HCT116 (cell line): ENCODE results near the gene HMG20A. TPM values are rescaled to one million over a fixed set of nuclear protein-coding genes. Genes with fewer than 3 reads are reported as not detected.

Source experiments
- ATAC-seq: fragments of 200-7000 bp; cut with Tn5 transposase; 2 replicates; pipeline ENCODE4 v1.9.1; 2020; ENCODE audit warnings: mild to moderate bottlenecking, moderate library complexity
- BruUV-seq: library from RNA; stranded (reverse); fragments of 400-500 nt; replicated peaks from 2 replicates; lab custom pipeline; 2021; lab: Mats Ljungman, UMichigan
- CTCF ChIA-PET: fragments of 300-600 bp; sonication (Branson Sonifier 250); formaldehyde crosslinking; loops from one replicate; lab custom pipeline; 2021; ENCODE audit warnings: antibody characterized with exemption; lab: Charles Lee
- POLR2A ChIA-PET: fragments of 300-600, 350-600 bp; sonication (Branson Sonifier 250); formaldehyde crosslinking; loops from one replicate; lab custom pipeline; 2021; ENCODE audit warnings: antibody characterized with exemption; lab: Charles Lee
- RAD21 ChIA-PET, 2 experiments: fragments of 300-600 bp; sonication (Branson Sonifier 250); formaldehyde crosslinking; loops; one replicate each; lab custom pipeline; 2023; ENCODE audit warnings: low total read pairs in 2 of 2; ENCODE audit not compliant: uncharacterized antibody in 2 of 2, unreplicated experiment in 2 of 2, low non-redundant PET in 1 of 2; lab: Charles Lee
- DNase-seq: peaks from one replicate; pipeline ENCODE4 v3.0.0-alpha.2; 2010; ENCODE audit warnings: low read depth, low spot score
- H2AFZ ChIP-seq: fragments of 200-600 bp; shearing (Covaris generic), sonication (generic); 2 replicates; pipeline ENCODE4 v1.6.1; 2017; ENCODE audit warnings: low read depth, mixed run types, mixed read lengths, antibody characterized with exemption, low read length; ENCODE audit not compliant: poor library complexity, severe bottlenecking
- H3K27ac ChIP-seq: 2 replicates; pipeline ENCODE4 v1.5.1; 2012; ENCODE audit warnings: low read depth, low read length
- H3K27me3 ChIP-seq: fragments of 200-600 bp; sonication (generic); 2 replicates; pipeline ENCODE4 v1.6.1; 2016; ENCODE audit warnings: mixed run types, low read length, mixed read lengths; ENCODE audit not compliant: insufficient read depth
- H3K36me3 ChIP-seq, 2 experiments: fragments of 200-500 bp in 1 of 2; fragments of 200-600 bp in 1 of 2; sonication (Bioruptor generic) in 1 of 2; sonication (generic) in 1 of 2; 2 replicates each; pipeline versions ENCODE4 v1.5.1 to v1.6.1; 2014 to 2016; ENCODE audit warnings: low read length in 2 of 2, inconsistent platforms in 1 of 2, mixed read lengths in 1 of 2, mixed run types in 1 of 2; ENCODE audit not compliant: insufficient read depth in 2 of 2, control insufficient read depth in 1 of 2
- H3K4me1 ChIP-seq, 2 experiments: fragments of 200-600 bp in 1 of 2; sonication (generic) in 1 of 2; 2 replicates each; pipeline versions ENCODE4 v1.5.1 to v1.6.1; 2012 to 2017; ENCODE audit warnings: low read length in 2 of 2, inconsistent platforms in 1 of 2, mild to moderate bottlenecking in 1 of 2, mixed read lengths in 1 of 2, mixed run types in 1 of 2, moderate library complexity in 1 of 2; ENCODE audit not compliant: insufficient read depth in 2 of 2, control insufficient read depth in 1 of 2
- H3K4me2 ChIP-seq: fragments of 200-600 bp; sonication (generic); 2 replicates; pipeline ENCODE4 v1.6.1; 2017; ENCODE audit warnings: mixed run types, low read length, mixed read lengths
- H3K4me3 ChIP-seq, 2 experiments: fragments of 200-600 bp in 1 of 2; sonication (generic) in 1 of 2; replicated peaks in 1 of 2; 2 replicates each; pipeline ENCODE4 v1.5.1; 2011 to 2016; ENCODE audit warnings: low read length in 2 of 2, control low read depth in 1 of 2, low read depth in 1 of 2, mild to moderate bottlenecking in 1 of 2, mixed read lengths in 1 of 2, mixed run types in 1 of 2
- H3K79me2 ChIP-seq: fragments of 200-600 bp; sonication (generic); 2 replicates; pipeline ENCODE4 v1.6.1; 2017; ENCODE audit warnings: mild to moderate bottlenecking, mixed run types, low read length, moderate library complexity, mixed read lengths; ENCODE audit not compliant: insufficient read depth
- H3K9ac ChIP-seq: fragments of 200-600 bp; sonication (generic); 2 replicates; pipeline ENCODE4 v1.6.1; 2016; ENCODE audit warnings: low read length, mixed read lengths
- H3K9me2 ChIP-seq: fragments of 200-600 bp; sonication (generic), shearing (Covaris generic); 2 replicates; pipeline ENCODE4 v1.6.1; 2017; ENCODE audit warnings: mixed run types, mild to moderate bottlenecking, moderate library complexity; ENCODE audit not compliant: insufficient read depth
- H3K9me3 ChIP-seq, 2 experiments: fragments of 200-500 bp in 1 of 2; fragments of 200-600 bp in 1 of 2; sonication (Bioruptor generic) in 1 of 2; sonication (generic) in 1 of 2; 2 replicates each; pipeline ENCODE4 v1.6.1; 2014 to 2017; ENCODE audit warnings: low read length in 2 of 2, mixed read lengths in 2 of 2, inconsistent platforms in 1 of 2, low read depth in 1 of 2, mild to moderate bottlenecking in 1 of 2, mixed run types in 1 of 2, moderate library complexity in 1 of 2; ENCODE audit not compliant: control insufficient read depth in 1 of 2, insufficient read depth in 1 of 2
- H4K20me1 ChIP-seq: fragments of 200-600 bp; sonication (generic), shearing (Covaris generic); 2 replicates; pipeline ENCODE4 v1.6.1; 2017; ENCODE audit warnings: mixed run types, mild to moderate bottlenecking, moderate library complexity; ENCODE audit not compliant: insufficient read depth
- ELF1 ChIP-seq: IDR thresholded peaks from 2 replicates; pipeline ENCODE4 v1.6.1; 2012; ENCODE audit warnings: low read depth, borderline replicate concordance
- RAD21 ChIP-seq: IDR thresholded peaks from 2 replicates; pipeline ENCODE4 v1.6.1; 2012; ENCODE audit warnings: low read depth, mild to moderate bottlenecking
- SP1 ChIP-seq: IDR thresholded peaks from 2 replicates; pipeline ENCODE4 v1.6.1; 2012; ENCODE audit warnings: low read depth
- SRF ChIP-seq: IDR thresholded peaks from 2 replicates; pipeline ENCODE4 v1.6.1; 2012; ENCODE audit warnings: low read depth
- TCF7L2 ChIP-seq: IDR thresholded peaks from 2 replicates; pipeline ENCODE4 v1.7.0; 2011; ENCODE audit warnings: borderline replicate concordance, inconsistent platforms; ENCODE audit not compliant: insufficient read depth, insufficient read length; ENCODE audit errors: extremely low read depth
- intact Hi-C: fragments of 100-400 bp; cut with micrococcal nuclease; formaldehyde crosslinking; loops from 2 replicates; pipeline ENCODE4 v1.10.0; 2022
- total RNA-seq: library from RNA; stranded (reverse); gene quantifications from one replicate; pipeline ENCODE4 v1.2.1, GENCODE V29; 2021; ENCODE audit not compliant: unreplicated experiment
- TF ChIP-seq, protein P1 (sequence below): IDR thresholded peaks from 2 replicates; pipeline ENCODE4 v1.6.1; 2012
- TF ChIP-seq, protein P2 (sequence below): IDR thresholded peaks from 2 replicates; pipeline ENCODE4 v1.6.1; 2011; ENCODE audit warnings: mild to moderate bottlenecking, low read length, moderate library complexity; ENCODE audit not compliant: insufficient replicate concordance; ENCODE audit errors: extremely low read depth

The HMG20A gene
- total RNA-seq, 1 experiment from 2014 or later, result 37.7 TPM

DNA sequence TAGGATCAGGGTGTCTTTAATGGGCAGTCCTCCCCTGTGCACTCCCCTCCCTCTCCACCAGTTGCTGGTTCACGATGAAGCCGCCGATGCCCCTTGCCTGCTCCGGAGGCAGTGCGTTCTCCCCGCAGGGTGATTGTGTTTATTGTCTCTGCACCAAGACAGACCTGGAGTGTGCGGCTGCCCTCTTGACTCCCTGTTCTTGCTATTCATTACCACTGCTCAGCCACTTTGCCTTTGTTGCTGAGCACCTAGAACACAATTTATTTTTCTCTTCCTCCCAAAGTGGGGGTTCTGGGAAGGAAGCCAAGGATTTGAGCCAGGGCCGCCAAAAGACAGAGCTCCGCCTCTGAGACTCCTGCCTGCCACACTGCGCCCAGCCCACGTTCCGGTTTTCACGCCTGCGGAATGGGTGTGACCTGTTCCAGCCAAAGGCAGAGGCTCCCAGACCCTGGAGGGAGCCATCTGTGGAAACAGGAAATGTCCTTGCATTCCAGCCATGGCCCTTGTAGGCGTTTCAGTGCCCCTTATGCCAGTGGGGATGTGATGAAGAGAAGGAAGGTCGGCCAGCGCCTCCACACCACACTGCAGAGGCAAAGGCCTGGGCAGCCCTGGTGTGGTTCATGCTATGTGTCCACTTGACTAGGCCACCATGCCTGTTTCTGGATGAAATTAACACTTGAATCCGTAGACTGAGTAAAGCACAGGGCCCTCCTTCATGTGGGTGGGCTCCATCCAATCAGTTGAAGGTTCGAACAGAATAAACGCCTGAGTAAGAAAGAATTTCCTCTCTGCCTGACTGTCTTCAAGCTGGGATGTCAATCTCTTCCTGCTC, 85.8 kb downstream of the HMG20A start:
- RAD21 ChIA-PET, result no interaction called here
- CTCF ChIA-PET, result no interaction called here
- Histone ChIP-seq H3K9me3 (no peaks in the 10 kb centered on the region), H3K79me2 (no peaks in the 10 kb centered on the region), H3K9me2 (no peaks in the 10 kb centered on the region), H3K27me3 (no peaks in the 10 kb centered on the region), H3K9ac (no peak overlapping the region), H3K4me2 (no peak overlapping the region), H3K36me3 (no peaks in the 10 kb centered on the region), H3K27ac (peak overlapping the region; percentile 36; the same call in 1 of the 2 replicates), H2AFZ (no peak overlapping the region), H4K20me1 (no peaks in the 10 kb centered on the region), H3K4me3 (no peak overlapping the region), H3K4me1 (peaks cover 32% of the 10 kb centered on the region in 2 experiments; a peak in 3 of 4 replicates)
- BruUV-seq, result no TSS peak
- no peak for TF ChIP-seq TCF7L2
- TF ChIP-seq RAD21, result no peak
- TF ChIP-seq ELF1, result no peak
- TF ChIP-seq, protein P1, sequence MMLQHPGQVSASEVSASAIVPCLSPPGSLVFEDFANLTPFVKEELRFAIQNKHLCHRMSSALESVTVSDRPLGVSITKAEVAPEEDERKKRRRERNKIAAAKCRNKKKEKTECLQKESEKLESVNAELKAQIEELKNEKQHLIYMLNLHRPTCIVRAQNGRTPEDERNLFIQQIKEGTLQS, result no peak
- no peak for TF ChIP-seq SP1
- TF ChIP-seq SRF, result no peak
- TF ChIP-seq, protein P2, sequence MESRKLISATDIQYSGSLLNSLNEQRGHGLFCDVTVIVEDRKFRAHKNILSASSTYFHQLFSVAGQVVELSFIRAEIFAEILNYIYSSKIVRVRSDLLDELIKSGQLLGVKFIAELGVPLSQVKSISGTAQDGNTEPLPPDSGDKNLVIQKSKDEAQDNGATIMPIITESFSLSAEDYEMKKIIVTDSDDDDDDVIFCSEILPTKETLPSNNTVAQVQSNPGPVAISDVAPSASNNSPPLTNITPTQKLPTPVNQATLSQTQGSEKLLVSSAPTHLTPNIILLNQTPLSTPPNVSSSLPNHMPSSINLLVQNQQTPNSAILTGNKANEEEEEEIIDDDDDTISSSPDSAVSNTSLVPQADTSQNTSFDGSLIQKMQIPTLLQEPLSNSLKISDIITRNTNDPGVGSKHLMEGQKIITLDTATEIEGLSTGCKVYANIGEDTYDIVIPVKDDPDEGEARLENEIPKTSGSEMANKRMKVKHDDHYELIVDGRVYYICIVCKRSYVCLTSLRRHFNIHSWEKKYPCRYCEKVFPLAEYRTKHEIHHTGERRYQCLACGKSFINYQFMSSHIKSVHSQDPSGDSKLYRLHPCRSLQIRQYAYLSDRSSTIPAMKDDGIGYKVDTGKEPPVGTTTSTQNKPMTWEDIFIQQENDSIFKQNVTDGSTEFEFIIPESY, result no peak
- DNase-seq (no peak), ATAC-seq (no peak)
- intact Hi-C loops, result no loop called here
- POLR2A ChIA-PET, result no interaction called here
